ENCODE results near the gene LZTR1.
"Not testable (repeated sequence)": the region's sequence is repeated elsewhere in the genome, so short reads cannot be mapped to it uniquely, and the experiment has no call there.

The LZTR1 gene

DNA sequence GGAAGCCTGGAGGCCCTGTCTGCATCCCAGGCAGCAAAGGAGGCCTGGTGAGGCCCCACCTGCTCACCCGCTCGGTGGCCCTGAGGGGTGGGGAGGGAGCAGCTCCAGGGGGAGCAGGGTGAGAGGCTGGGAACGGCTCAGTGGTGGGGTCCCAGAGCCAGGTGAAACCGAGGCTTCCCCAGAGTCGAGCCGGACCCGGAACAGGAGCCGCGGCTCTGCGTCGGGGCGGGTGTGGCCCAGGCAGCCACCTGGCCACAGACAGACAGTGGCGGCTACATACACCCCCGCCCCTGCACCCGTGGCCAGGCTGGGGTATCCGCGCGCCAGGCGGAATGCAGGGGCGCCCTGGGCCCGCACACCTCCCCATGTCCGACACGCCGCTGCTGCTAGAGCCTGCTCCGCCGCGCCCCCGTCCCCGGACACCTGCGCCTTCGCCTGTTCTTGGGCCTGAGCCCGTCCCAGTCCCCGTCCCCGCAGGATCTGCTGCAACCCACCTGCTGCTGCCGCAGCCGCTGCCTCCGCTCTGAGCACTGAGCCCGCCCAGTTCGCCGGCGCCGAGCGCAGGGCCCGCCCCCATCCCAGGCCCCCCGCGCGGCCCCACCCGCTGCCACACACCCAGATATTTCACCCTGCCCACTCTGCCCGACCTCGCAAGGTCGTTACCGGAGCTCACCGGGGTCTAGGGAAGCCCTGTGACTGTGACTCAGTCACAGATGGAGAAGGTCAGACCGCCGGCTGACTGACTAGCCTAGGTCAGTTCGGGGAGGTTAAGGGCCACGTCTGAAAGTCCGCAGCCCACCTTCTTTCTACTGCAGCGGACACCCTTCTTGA lies 50.2 kb downstream of the LZTR1 start, which contains the start of gene SLC7A4:
TSS of gene SLC7A4 (minus strand) at position 525 of the 831 bp plus-strand sequence. CDS start 749 bp downstream, outside the sequence.
- TF ChIP-seq, protein P1, sequence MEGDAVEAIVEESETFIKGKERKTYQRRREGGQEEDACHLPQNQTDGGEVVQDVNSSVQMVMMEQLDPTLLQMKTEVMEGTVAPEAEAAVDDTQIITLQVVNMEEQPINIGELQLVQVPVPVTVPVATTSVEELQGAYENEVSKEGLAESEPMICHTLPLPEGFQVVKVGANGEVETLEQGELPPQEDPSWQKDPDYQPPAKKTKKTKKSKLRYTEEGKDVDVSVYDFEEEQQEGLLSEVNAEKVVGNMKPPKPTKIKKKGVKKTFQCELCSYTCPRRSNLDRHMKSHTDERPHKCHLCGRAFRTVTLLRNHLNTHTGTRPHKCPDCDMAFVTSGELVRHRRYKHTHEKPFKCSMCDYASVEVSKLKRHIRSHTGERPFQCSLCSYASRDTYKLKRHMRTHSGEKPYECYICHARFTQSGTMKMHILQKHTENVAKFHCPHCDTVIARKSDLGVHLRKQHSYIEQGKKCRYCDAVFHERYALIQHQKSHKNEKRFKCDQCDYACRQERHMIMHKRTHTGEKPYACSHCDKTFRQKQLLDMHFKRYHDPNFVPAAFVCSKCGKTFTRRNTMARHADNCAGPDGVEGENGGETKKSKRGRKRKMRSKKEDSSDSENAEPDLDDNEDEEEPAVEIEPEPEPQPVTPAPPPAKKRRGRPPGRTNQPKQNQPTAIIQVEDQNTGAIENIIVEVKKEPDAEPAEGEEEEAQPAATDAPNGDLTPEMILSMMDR (IDR thresholded peaks at IDR 0.05), result no peak
- Mint-ChIP-seq H3K9me3 (peaks cover 14% of the 10 kb centered on the region), H3K27ac (no peak within 1 kb of the TSS), H3K27me3 (ENCODE audit: low read depth, poor library complexity) (peaks cover 68% of the 10 kb centered on the region), H3K4me3 (peak within 1 kb of the TSS; percentile 74), H3K36me3 (ENCODE audit: low read depth) (no peaks in the 10 kb centered on the region), H3K4me1 (peaks cover 32% of the 10 kb centered on the region)
- peak; percentile 63 for DNase-seq

DNA sequence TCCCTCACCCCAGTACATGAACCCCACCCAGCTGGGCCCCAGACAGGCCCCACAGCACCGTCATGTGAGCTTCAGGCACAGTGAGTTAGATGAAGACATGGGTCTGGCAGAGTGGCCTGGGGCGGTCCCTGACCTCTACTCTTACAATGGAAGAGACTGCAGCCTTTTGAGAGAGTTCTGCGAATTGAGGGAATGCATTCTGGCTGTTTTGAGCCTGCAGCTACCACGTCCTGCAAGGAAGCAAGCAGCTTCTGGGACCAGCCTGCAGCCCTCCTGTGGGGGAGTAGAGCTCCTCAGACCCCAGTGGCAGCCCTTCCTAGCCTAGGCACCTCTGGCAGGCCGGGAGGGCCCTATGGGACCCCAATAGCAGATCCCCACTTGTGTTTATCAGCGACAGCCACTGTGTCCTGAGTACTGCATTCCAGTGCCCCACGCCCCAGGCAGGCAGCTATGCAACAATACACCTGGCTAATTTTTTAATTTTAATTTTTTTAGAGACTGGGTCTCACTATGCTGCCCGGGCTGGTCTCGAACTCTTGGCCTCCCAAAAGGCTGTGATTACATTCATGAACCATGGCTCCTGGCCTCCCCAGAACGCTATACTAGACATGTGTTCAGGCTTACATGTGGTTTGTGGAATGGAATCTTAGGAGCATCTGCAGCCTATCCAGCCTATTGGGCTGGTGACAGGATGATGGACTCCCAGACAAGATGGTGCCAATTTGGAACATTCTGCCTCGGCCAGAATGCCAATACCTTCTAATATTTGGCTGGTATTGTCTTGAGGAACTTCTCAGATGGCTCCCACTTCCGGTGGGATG lies 51.0 kb downstream of the LZTR1 start:
- H3K36me3 Mint-ChIP-seq (ENCODE audit: low read depth), result no peaks in the 10 kb centered on the region
- peaks cover 14% of the 10 kb centered on the region for H3K9me3 Mint-ChIP-seq
- H3K4me1 Mint-ChIP-seq, result peaks cover 32% of the 10 kb centered on the region
- no peak for DNase-seq
- TF ChIP-seq, protein P1 (IDR thresholded peaks at IDR 0.05), result no peak
- H3K27me3 Mint-ChIP-seq (ENCODE audit: low read depth, poor library complexity), result peaks cover 71% of the 10 kb centered on the region
- peak overlapping the region; percentile 74 for H3K4me3 Mint-ChIP-seq
- H3K27ac Mint-ChIP-seq, result no peak overlapping the region

DNA sequence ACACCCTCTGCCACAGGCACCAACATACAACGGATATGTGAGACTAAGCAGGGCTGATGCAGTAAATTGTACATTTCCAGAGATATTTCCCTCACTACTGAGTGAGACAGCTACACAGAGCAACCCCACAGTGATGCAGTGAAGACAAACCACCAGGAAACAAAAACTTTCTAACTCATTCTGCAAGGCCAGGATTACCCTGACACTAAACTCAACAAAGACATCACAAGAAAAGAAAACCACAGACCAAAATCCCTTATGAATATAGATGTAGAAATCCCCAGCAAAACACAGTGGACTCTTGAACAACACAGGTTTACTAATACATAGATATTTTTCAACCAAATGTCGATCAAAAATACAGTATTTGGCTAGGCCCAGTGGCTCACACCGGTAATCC lies 51.8 kb downstream of the LZTR1 start:
- TF ChIP-seq, protein P1 (IDR thresholded peaks at IDR 0.05), result no peak
- no peak for DNase-seq
- peaks cover 71% of the 10 kb centered on the region for H3K27me3 Mint-ChIP-seq (ENCODE audit: low read depth, poor library complexity)
- no peaks in the 10 kb centered on the region for H3K36me3 Mint-ChIP-seq (ENCODE audit: low read depth)
- peaks cover 14% of the 10 kb centered on the region for H3K9me3 Mint-ChIP-seq
- H3K4me1 Mint-ChIP-seq, result peaks cover 32% of the 10 kb centered on the region
- H3K27ac Mint-ChIP-seq, result no peak overlapping the region
- H3K4me3 Mint-ChIP-seq, result no peak overlapping the region

DNA sequence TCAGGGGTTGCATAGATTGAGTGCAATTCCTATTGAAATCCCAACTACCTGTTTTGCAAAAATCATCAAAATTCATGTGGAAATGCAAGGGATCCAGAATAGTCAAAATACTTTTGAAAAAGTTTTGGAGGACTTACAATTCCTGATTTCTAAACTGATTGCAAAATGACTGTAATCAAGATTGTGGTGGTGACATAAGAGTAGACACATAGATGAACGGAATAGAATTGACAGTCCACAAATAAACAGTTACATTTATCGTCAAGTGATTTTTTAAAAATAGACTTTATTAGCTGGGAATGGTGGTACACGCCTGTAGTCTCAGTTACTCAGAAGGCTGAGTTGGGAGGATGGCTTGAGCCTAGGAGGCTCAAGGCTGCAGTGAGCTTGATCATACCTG lies 52.9 kb downstream of the LZTR1 start:
- TF ChIP-seq, protein P1 (IDR thresholded peaks at IDR 0.05), result no peak
- peaks cover 6% of the 10 kb centered on the region for H3K9me3 Mint-ChIP-seq

DNA sequence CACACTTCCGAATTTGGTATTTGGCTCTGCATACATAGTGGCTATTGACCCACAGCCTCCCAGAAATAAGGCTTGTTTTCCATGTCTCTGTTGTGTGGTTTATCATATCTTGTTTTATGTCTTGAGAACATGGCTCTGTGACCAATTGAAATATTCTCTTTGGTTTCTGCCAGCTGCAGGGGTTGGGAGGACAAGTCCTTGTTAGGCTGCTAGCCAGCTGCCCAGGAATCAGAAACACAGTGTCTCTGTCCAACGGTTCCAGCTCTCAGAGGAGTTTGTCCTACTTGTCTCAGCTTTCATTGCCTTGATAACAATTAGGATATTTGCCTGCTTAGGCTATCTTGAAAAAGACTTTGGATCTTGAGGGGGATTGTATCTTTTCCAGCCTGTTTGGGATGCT lies 56.3 kb downstream of the LZTR1 start:
- H3K9me3 Mint-ChIP-seq, result no peaks in the 10 kb centered on the region
- H3K27ac Mint-ChIP-seq, result no peak overlapping the region
- H3K36me3 Mint-ChIP-seq (ENCODE audit: low read depth), result no peaks in the 10 kb centered on the region
- no peak for DNase-seq
- H3K27me3 Mint-ChIP-seq (ENCODE audit: low read depth, poor library complexity), result peaks cover 35% of the 10 kb centered on the region
- H3K4me1 Mint-ChIP-seq, result peaks cover 9% of the 10 kb centered on the region
- TF ChIP-seq, protein P1 (IDR thresholded peaks at IDR 0.05), result no peak
- H3K4me3 Mint-ChIP-seq, result no peak overlapping the region

More for the DNA sequence above, 52.9 kb downstream of the LZTR1 start:
- H3K36me3 Mint-ChIP-seq (ENCODE audit: low read depth), result no peaks in the 10 kb centered on the region
- H3K4me1 Mint-ChIP-seq, result peaks cover 21% of the 10 kb centered on the region
- DNase-seq, result no peak
- H3K27me3 Mint-ChIP-seq (ENCODE audit: low read depth, poor library complexity), result peaks cover 64% of the 10 kb centered on the region
- H3K4me3 Mint-ChIP-seq, result no peak overlapping the region
- H3K27ac Mint-ChIP-seq, result no peak overlapping the region

DNA sequence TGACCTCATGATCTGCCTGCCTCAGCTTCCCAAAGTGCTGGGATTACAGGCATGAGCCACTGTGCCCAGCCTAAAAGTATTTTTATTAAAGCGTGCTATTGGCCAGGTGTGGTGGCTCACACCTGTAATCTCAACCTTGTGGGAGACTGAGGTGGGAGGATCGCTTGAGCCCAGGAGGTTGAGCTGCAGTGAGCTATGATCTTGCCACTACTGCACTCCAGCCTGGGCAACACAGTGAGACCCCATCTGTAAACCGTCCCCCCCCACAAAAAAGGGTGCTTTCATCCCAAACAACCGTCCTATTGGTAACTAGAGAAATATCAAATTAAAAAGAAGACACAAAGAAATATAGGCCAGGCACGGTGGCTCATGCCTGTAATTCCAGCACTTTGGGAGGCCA lies 57.1 kb downstream of the LZTR1 start:
- not testable (repeated sequence) for H3K9me3 Mint-ChIP-seq; DNase-seq; H3K27ac Mint-ChIP-seq; H3K36me3 Mint-ChIP-seq (ENCODE audit: low read depth); H3K4me3 Mint-ChIP-seq
- peaks cover 28% of the 10 kb centered on the region for H3K27me3 Mint-ChIP-seq (ENCODE audit: low read depth, poor library complexity)
- peaks cover 17% of the 10 kb centered on the region for H3K4me1 Mint-ChIP-seq

Measured in nephron progenitor cell (in vitro differentiated cells).